Measurements from ENCODE around the gene KDM1A.

The KDM1A gene

DNA sequence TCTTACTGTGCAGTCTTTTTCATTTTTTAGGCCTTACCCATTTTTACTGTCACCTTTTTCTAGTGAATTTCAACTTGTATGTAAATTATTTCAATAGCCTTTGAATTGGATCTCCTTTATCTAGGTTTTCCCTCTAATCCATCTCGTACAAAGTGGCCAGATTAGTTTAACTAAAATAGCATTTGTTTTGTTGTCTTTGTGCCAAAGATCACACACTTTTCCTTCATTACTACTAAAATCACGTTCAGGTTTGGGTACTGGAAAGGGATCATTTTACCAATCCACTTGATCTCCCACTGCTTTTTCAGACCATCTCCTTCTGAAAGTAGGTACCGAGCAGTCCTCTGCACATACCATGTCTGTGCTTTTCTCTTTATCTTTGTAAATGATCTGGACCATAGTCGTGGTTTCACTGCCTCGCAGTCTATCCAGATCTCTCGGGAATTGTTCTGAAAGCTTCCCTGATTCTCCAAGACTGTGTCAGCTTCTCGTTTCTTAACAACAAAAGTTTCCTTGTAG, 20.1 kb downstream of the KDM1A start:
- no peak for ATAC-seq
- TF ChIP-seq OSR1 (CRISPR knock-in tag; IDR thresholded peaks at IDR 0.05), result no peak
- TF ChIP-seq, protein P1, sequence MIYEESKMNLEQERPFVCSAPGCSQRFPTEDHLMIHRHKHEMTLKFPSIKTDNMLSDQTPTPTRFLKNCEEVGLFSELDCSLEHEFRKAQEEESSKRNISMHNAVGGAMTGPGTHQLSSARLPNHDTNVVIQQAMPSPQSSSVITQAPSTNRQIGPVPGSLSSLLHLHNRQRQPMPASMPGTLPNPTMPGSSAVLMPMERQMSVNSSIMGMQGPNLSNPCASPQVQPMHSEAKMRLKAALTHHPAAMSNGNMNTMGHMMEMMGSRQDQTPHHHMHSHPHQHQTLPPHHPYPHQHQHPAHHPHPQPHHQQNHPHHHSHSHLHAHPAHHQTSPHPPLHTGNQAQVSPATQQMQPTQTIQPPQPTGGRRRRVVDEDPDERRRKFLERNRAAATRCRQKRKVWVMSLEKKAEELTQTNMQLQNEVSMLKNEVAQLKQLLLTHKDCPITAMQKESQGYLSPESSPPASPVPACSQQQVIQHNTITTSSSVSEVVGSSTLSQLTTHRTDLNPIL (CRISPR knock-in tag; IDR thresholded peaks at IDR 0.05; ENCODE audit: low read depth), result no peak
- no peak for TF ChIP-seq ISL1 (CRISPR knock-in tag; IDR thresholded peaks at IDR 0.05)
- no peak for TF ChIP-seq GLIS3 (CRISPR knock-in tag; IDR thresholded peaks at IDR 0.05)
- no peak for TF ChIP-seq ZNF8 (CRISPR knock-in tag; IDR thresholded peaks at IDR 0.05)
- no peak for TF ChIP-seq BACH2 (CRISPR knock-in tag; IDR thresholded peaks at IDR 0.05; ENCODE audit: borderline replicate concordance)
- no peak for TF ChIP-seq TOX (CRISPR knock-in tag; IDR thresholded peaks at IDR 0.05; ENCODE audit: borderline replicate concordance)
- no peak for TF ChIP-seq ZFP30 (CRISPR knock-in tag; IDR thresholded peaks at IDR 0.05)
- TF ChIP-seq ZFP3 (CRISPR knock-in tag; IDR thresholded peaks at IDR 0.05), result no peak
- no peak for TF ChIP-seq ARNTL (CRISPR knock-in tag; IDR thresholded peaks at IDR 0.05; ENCODE audit: borderline replicate concordance, low read depth)
- TF ChIP-seq ZNF70 (CRISPR knock-in tag; IDR thresholded peaks at IDR 0.05), result no peak
- TF ChIP-seq, protein P2, sequence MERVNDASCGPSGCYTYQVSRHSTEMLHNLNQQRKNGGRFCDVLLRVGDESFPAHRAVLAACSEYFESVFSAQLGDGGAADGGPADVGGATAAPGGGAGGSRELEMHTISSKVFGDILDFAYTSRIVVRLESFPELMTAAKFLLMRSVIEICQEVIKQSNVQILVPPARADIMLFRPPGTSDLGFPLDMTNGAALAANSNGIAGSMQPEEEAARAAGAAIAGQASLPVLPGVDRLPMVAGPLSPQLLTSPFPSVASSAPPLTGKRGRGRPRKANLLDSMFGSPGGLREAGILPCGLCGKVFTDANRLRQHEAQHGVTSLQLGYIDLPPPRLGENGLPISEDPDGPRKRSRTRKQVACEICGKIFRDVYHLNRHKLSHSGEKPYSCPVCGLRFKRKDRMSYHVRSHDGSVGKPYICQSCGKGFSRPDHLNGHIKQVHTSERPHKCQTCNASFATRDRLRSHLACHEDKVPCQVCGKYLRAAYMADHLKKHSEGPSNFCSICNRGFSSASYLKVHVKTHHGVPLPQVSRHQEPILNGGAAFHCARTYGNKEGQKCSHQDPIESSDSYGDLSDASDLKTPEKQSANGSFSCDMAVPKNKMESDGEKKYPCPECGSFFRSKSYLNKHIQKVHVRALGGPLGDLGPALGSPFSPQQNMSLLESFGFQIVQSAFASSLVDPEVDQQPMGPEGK (CRISPR knock-in tag; IDR thresholded peaks at IDR 0.05; ENCODE audit: borderline replicate concordance), result no peak
- TF ChIP-seq SNAI2 (CRISPR knock-in tag; IDR thresholded peaks at IDR 0.05), result no peak
- TF ChIP-seq, protein P3, sequence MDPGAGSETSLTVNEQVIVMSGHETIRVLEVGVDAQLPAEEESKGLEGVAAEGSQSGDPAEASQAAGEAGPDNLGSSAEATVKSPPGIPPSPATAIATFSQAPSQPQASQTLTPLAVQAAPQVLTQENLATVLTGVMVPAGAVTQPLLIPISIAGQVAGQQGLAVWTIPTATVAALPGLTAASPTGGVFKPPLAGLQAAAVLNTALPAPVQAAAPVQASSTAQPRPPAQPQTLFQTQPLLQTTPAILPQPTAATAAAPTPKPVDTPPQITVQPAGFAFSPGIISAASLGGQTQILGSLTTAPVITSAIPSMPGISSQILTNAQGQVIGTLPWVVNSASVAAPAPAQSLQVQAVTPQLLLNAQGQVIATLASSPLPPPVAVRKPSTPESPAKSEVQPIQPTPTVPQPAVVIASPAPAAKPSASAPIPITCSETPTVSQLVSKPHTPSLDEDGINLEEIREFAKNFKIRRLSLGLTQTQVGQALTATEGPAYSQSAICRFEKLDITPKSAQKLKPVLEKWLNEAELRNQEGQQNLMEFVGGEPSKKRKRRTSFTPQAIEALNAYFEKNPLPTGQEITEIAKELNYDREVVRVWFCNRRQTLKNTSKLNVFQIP (CRISPR knock-in tag; IDR thresholded peaks at IDR 0.05; ENCODE audit: borderline replicate concordance, low read depth), result no peak
- TF ChIP-seq RARB (CRISPR knock-in tag; IDR thresholded peaks at IDR 0.05), result no peak
- TF ChIP-seq ZNF565 (CRISPR knock-in tag; conservative IDR thresholded peaks at IDR 0.05; ENCODE audit: low read depth), result no peak

DNA sequence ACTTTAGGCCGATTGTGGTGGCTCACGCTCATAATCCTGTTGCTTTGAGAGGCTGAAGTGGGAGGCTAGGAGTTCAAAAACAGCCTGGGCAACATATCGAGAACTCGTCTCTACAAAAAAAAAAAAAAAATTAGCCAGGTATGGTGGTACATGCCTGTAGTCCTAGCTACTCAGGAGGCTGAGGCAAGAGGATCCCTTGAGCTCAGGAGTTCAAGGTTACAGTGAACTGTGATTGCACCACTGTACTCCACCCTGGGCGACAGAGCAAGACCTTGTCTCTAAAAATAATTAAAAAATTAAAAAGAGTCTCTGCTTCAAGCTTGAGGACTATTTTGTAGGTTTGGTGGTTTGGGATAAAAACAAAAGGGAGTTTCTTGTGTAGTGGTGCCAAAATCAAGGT, 21.2 kb downstream of the KDM1A start:
- no peak for ATAC-seq
- no peak for TF ChIP-seq ZC3H10 (CRISPR knock-in tag; IDR thresholded peaks at IDR 0.05)
- no peak for TF ChIP-seq SNAI2 (CRISPR knock-in tag; IDR thresholded peaks at IDR 0.05)
- no peak for TF ChIP-seq ESRRG (CRISPR knock-in tag; IDR thresholded peaks at IDR 0.05)
- TF ChIP-seq, protein P4, sequence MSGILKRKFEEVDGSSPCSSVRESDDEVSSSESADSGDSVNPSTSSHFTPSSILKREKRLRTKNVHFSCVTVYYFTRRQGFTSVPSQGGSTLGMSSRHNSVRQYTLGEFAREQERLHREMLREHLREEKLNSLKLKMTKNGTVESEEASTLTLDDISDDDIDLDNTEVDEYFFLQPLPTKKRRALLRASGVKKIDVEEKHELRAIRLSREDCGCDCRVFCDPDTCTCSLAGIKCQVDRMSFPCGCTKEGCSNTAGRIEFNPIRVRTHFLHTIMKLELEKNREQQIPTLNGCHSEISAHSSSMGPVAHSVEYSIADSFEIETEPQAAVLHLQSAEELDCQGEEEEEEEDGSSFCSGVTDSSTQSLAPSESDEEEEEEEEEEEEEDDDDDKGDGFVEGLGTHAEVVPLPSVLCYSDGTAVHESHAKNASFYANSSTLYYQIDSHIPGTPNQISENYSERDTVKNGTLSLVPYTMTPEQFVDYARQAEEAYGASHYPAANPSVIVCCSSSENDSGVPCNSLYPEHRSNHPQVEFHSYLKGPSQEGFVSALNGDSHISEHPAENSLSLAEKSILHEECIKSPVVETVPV (CRISPR knock-in tag; IDR thresholded peaks at IDR 0.05), result no peak
- TF ChIP-seq, protein P2 (CRISPR knock-in tag; IDR thresholded peaks at IDR 0.05; ENCODE audit: borderline replicate concordance), result no peak
- no peak for TF ChIP-seq PPARA (CRISPR knock-in tag; IDR thresholded peaks at IDR 0.05; ENCODE audit: borderline replicate concordance)
- no peak for TF ChIP-seq ZNF565 (CRISPR knock-in tag; conservative IDR thresholded peaks at IDR 0.05; ENCODE audit: low read depth)
- TF ChIP-seq ISL1 (CRISPR knock-in tag; IDR thresholded peaks at IDR 0.05), result no peak

DNA sequence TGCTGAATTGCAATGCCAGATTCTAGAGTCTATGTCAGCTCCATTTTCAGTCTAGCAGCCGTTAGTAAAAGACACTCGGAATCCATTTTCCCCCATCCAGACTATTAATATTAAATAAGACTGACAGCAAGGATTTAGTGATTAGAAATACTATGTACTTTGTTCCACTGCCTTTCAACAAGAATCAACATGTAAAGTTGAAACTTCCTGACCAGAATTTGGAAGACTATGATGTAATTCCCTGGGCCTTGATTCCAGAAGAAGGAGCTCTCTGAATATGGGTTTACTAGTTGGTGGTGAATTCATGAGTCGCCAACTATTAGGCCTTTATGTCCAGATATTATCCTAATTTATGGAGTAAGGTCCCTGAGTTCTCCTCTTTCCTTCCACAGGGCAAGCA, 24.8 kb downstream of the KDM1A start:
- no peak for ATAC-seq
- TF ChIP-seq SNAI2 (CRISPR knock-in tag; IDR thresholded peaks at IDR 0.05) (no peak), CSDC2 (CRISPR knock-in tag; IDR thresholded peaks at IDR 0.05) (no peak), RARB (CRISPR knock-in tag; IDR thresholded peaks at IDR 0.05) (no peak), TCF4 (CRISPR knock-in tag; IDR thresholded peaks at IDR 0.05; ENCODE audit: borderline replicate concordance) (no peak), ZNF565 (CRISPR knock-in tag; conservative IDR thresholded peaks at IDR 0.05; ENCODE audit: low read depth) (no peak)
- TF ChIP-seq, protein P3 (CRISPR knock-in tag; IDR thresholded peaks at IDR 0.05; ENCODE audit: borderline replicate concordance, low read depth), result no peak
- TF ChIP-seq, protein P2 (CRISPR knock-in tag; IDR thresholded peaks at IDR 0.05; ENCODE audit: borderline replicate concordance), result no peak

All from SK-N-SH treated with all-trans-retinoic acid at 6 μM for 48 hours (cell line).